Heart left ventricle (tissue), 16 donors: ENCODE results near the gene TRIM68. TPM values are rescaled to one million over a fixed set of nuclear protein-coding genes. Genes with fewer than 3 reads are reported as not detected.

Experiments
- ATAC-seq, 4 donors: fragments of 200-7000 bp; cut with Tn5 transposase; one replicate each; pipeline ENCODE4 v1.9.1; 2020 to 2022; ENCODE audit warnings: moderate library complexity in 4 of 4, mild to moderate bottlenecking in 3 of 4, moderate number of reproducible peaks in 1 of 4
- DNase-seq, 5 donors: peaks; one replicate each; pipeline ENCODE4 v3.0.0-alpha.2; 2020
- H3K27ac ChIP-seq, 12 donors: fragments of 200-600 bp; sonication (generic) in 4 of 12; one replicate each; pipeline versions ENCODE4 v1.5.0 to v1.8.0; 2016 to 2022; ENCODE audit warnings: mild to moderate bottlenecking in 2 of 12
- H3K27me3 ChIP-seq, 9 donors: fragments of 200-600 bp; sonication (generic) in 2 of 9; one replicate each; pipeline versions ENCODE4 v1.5.1 to v1.8.0; 2016 to 2022; ENCODE audit warnings: mild to moderate bottlenecking in 3 of 9
- H3K36me3 ChIP-seq, 9 donors: fragments of 200-600 bp; sonication (generic) in 2 of 9; one replicate each; pipeline versions ENCODE4 v1.5.0 to v1.8.0; 2018 to 2022; ENCODE audit warnings: mild to moderate bottlenecking in 2 of 9
- H3K4me1 ChIP-seq, 12 donors: fragments of 200-600 bp; sonication (generic) in 4 of 12; one replicate each; pipeline versions ENCODE4 v1.5.0 to v1.8.0; 2016 to 2022; ENCODE audit warnings: mild to moderate bottlenecking in 3 of 12
- H3K4me3 ChIP-seq, 12 donors: fragments of 200-600 bp; sonication (generic) in 4 of 12; one replicate each; pipeline versions ENCODE4 v1.5.0 to v1.8.0; 2017 to 2022; ENCODE audit warnings: mild to moderate bottlenecking in 9 of 12, moderate library complexity in 4 of 12
- H3K9me3 ChIP-seq, 12 donors: fragments of 200-600 bp; sonication (generic) in 4 of 12; one replicate each; pipeline versions ENCODE4 v1.5.0 to v1.8.0; 2016 to 2022; ENCODE audit warnings: mild to moderate bottlenecking in 1 of 12
- CTCF ChIP-seq, 12 donors: fragments of 200-600 bp; sonication (generic) in 4 of 12; IDR thresholded peaks; one replicate each; pipeline versions ENCODE4 v1.5.0 to v1.8.0; 2018 to 2022; ENCODE audit warnings: antibody characterized with exemption in 12 of 12, mild to moderate bottlenecking in 5 of 12
- POLR2A ChIP-seq, 2 donors: fragments of 450-650 bp; IDR thresholded peaks; one replicate each; pipeline ENCODE4 v1.6.1; 2017; ENCODE audit warnings: antibody characterized with exemption in 2 of 2, mild to moderate bottlenecking in 2 of 2, moderate library complexity in 2 of 2
- WGBS, 4 donors: extraction: QIAGEN DNeasy Blood & Tissue Kit in 2 of 4; methylation state at CpG; one replicate each; pipeline versions ENCODE4 v1.1.5 to v1.1.7; 2013 to 2018; 5-methylcytosine and 5-hydroxymethylcytosine counted together
- intact Hi-C, 10 donors: fragments of 100-400 bp; cut with DNase I; formaldehyde crosslinking; loops; one replicate each; pipeline versions ENCODE4 v1.11.1 to v1.14.2; 2022
- polyA plus RNA-seq, 2 donors: library from polyadenylated mRNA; stranded (reverse); fragments of 200-250 nt; gene quantifications; one replicate each; pipeline ENCODE4 v1.2.3, GENCODE V29; 2013
- total RNA-seq, 9 donors: library from RNA; depleted of rRNA in 2 of 9; stranded (reverse); fragments of >200 nt in 2 of 9; fragmentation: NEBNext Ultra II Directional in 3 of 9; extraction: Animal tissue kit (Norgen Biotek cat#: 25700) in 3 of 9; gene quantifications; one replicate each; pipeline versions ENCODE4 v1.1.0 to v1.2.4, GENCODE V29; 2016 to 2023
- donor health status: ischemic (EF 13 %, LVEDD 7.1; RV severe dilation, severe dysfunction).
- donor health status: healthy with polysubstance abuse.
- donor health status: DM: no; HTN: yes; CAD: no.
- donor health status: DM: no; HTN: no; CAD: no.
- donor health status: ischemic (EF 25% LVEDD 6.9; RV normal size, moderate dysfunction).
- donor health status: ischemic (EF 25% LVEDD 5.7; RV mildly dilated, moderate dysfunction).
- donor health status: healthy.
- donor health status: DM: yes; HTN: yes; CAD: no.
- donor health status: ischemic (EF 35%, LVEDD 5.7; RV mildly dilated, moderate dysfunction).
- donor health status: nonischemic (EF 11% LVEDD 7.7; RV severe dilation, severe dysfunction).
- donor health status: DM: yes; HTN: yes; CAD: no.
- donor health status: PGD.
- donor health status: ischemic (EF 29% LVEDD 5.4; RV normal size, mild dysfunction).
- donor health status: nonischemic (EF 23%, LVEDD 6.1; RV moderate dilation, normal function).

TRIM68 gene
- total and polyA plus RNA-seq, 11 donors, result 3.8 to 14.1 (median 8.7) TPM

GRCh38 chr11:4636962-4637661, 29.1 kb upstream of the TRIM68 start, which contains the start of gene OR51D1:
Gene OR51D1, plus strand, starts transcription at chr11:4637477. Its CDS starts 2,314 bp downstream, at chr11:4639791.
- Histone ChIP-seq H3K36me3 (no peaks in the 10 kb centered on the region), H3K27ac (peak within 1 kb of the TSS in 3 of 12 donors; percentile 27 to 39 (median 37)), H3K4me1 (peaks cover 0 to 17% (median 7%) of the 10 kb centered on the region in 12 donors), H3K4me3 (peak within 1 kb of the TSS in 10 of 12 donors; percentile 28 to 52 (median 38)), H3K9me3 (no peaks in the 10 kb centered on the region), H3K27me3 (peaks cover 0 to 3% (median 0%) of the 10 kb centered on the region in 9 donors)
- ATAC-seq (peak; percentile 88 to 98 (median 94)), DNase-seq (peak; percentile 70 to 84 (median 75))
- intact Hi-C loops, result loop anchor here (1.0 to 10.0 kb wide), 8 partner anchors 189 to 1168 kb away; partner anchors contain the start of gene OR52N2 (in 1 of the 10)
- 22 to 29% (median 26%) methylated on average over 20 to 21 of the region's 21 CpGs for WGBS, 4 donors
- TF ChIP-seq POLR2A (IDR thresholded peaks at IDR 0.05) (no peak), CTCF (IDR thresholded peaks at IDR 0.05) (peak; percentile 84 to 97 (median 92))

- WGBS, 4 donors, result 75 to 87% (median 77%) methylated on average over 2 of the region's 2 CpGs
- TF ChIP-seq CTCF (IDR thresholded peaks at IDR 0.05) (no peak), POLR2A (IDR thresholded peaks at IDR 0.05) (no peak)
- H3K9me3 ChIP-seq, result no peaks in the 10 kb centered on the region
- H3K4me1 ChIP-seq, result peaks cover 0 to 7% (median 2%) of the 10 kb centered on the region in 12 donors
- no peak overlapping the region for H3K27ac ChIP-seq
- intact Hi-C loops, result loop anchor here in 9 of 10 donors (2.0 to 10.0 kb wide), 6 partner anchors 191 to 1169 kb away; partner anchors contain the start of gene OR52N2 (in 1 of the 9)
- peaks cover 0 to 3% (median 0%) of the 10 kb centered on the region in 9 donors for H3K27me3 ChIP-seq
- H3K4me3 ChIP-seq, result no peak overlapping the region
- DNase-seq (no peak), ATAC-seq (no peak)
- H3K36me3 ChIP-seq, result no peaks in the 10 kb centered on the region
Observed at GRCh38 chr11:4636136-4636535, 28.1 kb upstream of the TRIM68 start.

- H3K4me1 ChIP-seq, result no peaks in the 10 kb centered on the region
- no peaks in the 10 kb centered on the region for H3K27me3 ChIP-seq
- TF ChIP-seq POLR2A (IDR thresholded peaks at IDR 0.05) (no peak), CTCF (IDR thresholded peaks at IDR 0.05) (peak; percentile 36 to 86 (median 68))
- H3K4me3 ChIP-seq, result no peak overlapping the region
- no peaks in the 10 kb centered on the region for H3K36me3 ChIP-seq
- peak in 4 of 5 donors; percentile 34 to 69 (median 58) for DNase-seq
- ATAC-seq, result peak in 2 of 4 donors; percentile 72 to 75
- WGBS, 4 donors, result 35 to 41% (median 39%) methylated on average over 15 of the region's 15 CpGs
- H3K27ac ChIP-seq, result no peak overlapping the region
- intact Hi-C loops, result loop anchor here in 7 of 10 donors (1.0 to 10.0 kb wide), 6 partner anchors 200 to 758 kb away; partner anchors contain the start of gene OR51M1 (in 6 of the 7)
- H3K9me3 ChIP-seq, result peaks cover 0 to 11% (median 0%) of the 10 kb centered on the region in 12 donors
Observed at GRCh38 chr11:4626207-4627099, 18.4 kb upstream of the TRIM68 start.
